Thoracic aorta (tissue), 2 donors: ENCODE data around the gene DPY19L3. TPM values are rescaled to one million over a fixed set of nuclear protein-coding genes. Genes with fewer than 3 reads are reported as not detected.
"Not testable (repeated sequence)": the region's sequence is repeated elsewhere in the genome, so short reads cannot be mapped to it uniquely, and the experiment has no call there.

ENCODE experiments used
- ATAC-seq: fragments of 150-250 bp; one replicate; pipeline ENCODE4 v1.8.0; 2017; ENCODE audit warnings: low read depth; ENCODE audit not compliant: insufficient number of reproducible peaks, low FRiP score
- DNase-seq: peaks from one replicate; pipeline ENCODE4 v3.0.0-alpha.2; 2020; ENCODE audit warnings: low spot score
- H3K27ac ChIP-seq, 2 donors: fragments of 200-600 bp; sonication (generic); 1 replicate in 1 of 2; 2 replicates in 1 of 2; pipeline ENCODE4 v1.5.1; 2016; ENCODE audit warnings: mild to moderate bottlenecking in 2 of 2, moderate library complexity in 2 of 2
- H3K27me3 ChIP-seq: fragments of 200-600 bp; sonication (generic); replicated peaks from 2 replicates; pipeline ENCODE4 v1.6.0; 2016; ENCODE audit warnings: mild to moderate bottlenecking; ENCODE audit not compliant: insufficient read depth
- H3K36me3 ChIP-seq: fragments of 200-600 bp; sonication (generic); one replicate; pipeline ENCODE4 v1.5.1; 2016
- H3K4me1 ChIP-seq, 2 donors: fragments of 200-600 bp; sonication (generic); 1 replicate in 1 of 2; 2 replicates in 1 of 2; pipeline versions ENCODE4 v1.5.1 to v1.6.0; 2016; ENCODE audit warnings: low read depth in 2 of 2, mild to moderate bottlenecking in 1 of 2; ENCODE audit not compliant: control insufficient read depth in 1 of 2
- H3K4me3 ChIP-seq: fragments of 200-600 bp; sonication (generic); 2 replicates; pipeline ENCODE4 v1.5.1; 2016; ENCODE audit warnings: mild to moderate bottlenecking
- H3K9me3 ChIP-seq: fragments of 200-600 bp; sonication (generic); 2 replicates; pipeline ENCODE4 v1.5.1; 2016
- CTCF ChIP-seq: fragments of 200-600 bp; sonication (generic); IDR thresholded peaks from one replicate; pipeline ENCODE4 v1.5.1; 2019; ENCODE audit warnings: antibody characterized with exemption
- total RNA-seq, 2 donors: library from RNA; depleted of rRNA; stranded (reverse); fragments of >200 nt; gene quantifications; one replicate each; pipeline versions ENCODE4 v1.1.0 to v1.2.3, GENCODE V29; 2016

DPY19L3 gene
- total RNA-seq, 2 donors from 2014 or later = 22.1 to 32.9 TPM

GRCh38 chr19:32377088-32377487 is 28.5 kb upstream of the DPY19L3 start:
- H3K36me3 ChIP-seq, H3K4me3 ChIP-seq, DNase-seq, H3K27ac ChIP-seq, ATAC-seq, H3K9me3 ChIP-seq, H3K27me3 ChIP-seq: not testable (repeated sequence)
- H3K4me1 ChIP-seq = peaks cover 3 to 22% of the 10 kb centered on the region in 2 donors
- TF ChIP-seq CTCF = peak; percentile 39

GRCh38 chr19:32380269-32380668 is 25.3 kb upstream of the DPY19L3 start:
- Histone ChIP-seq H3K27ac (no peak overlapping the region), H3K36me3 (peaks cover 9% of the 10 kb centered on the region), H3K4me1 (no peaks in the 10 kb centered on the region), H3K27me3 (no peaks in the 10 kb centered on the region), H3K4me3 (no peak overlapping the region), H3K9me3 (no peaks in the 10 kb centered on the region)
- TF ChIP-seq CTCF = no peak
- no peak for DNase-seq
- no peak for ATAC-seq

GRCh38 chr19:32387701-32388392 is 17.7 kb upstream of the DPY19L3 start:
- ATAC-seq (no peak), DNase-seq (no peak)
- Histone ChIP-seq H3K9me3 (no peaks in the 10 kb centered on the region), H3K27me3 (no peaks in the 10 kb centered on the region), H3K36me3 (peaks cover 4% of the 10 kb centered on the region), H3K4me1 (peaks cover 11 to 15% of the 10 kb centered on the region in 2 donors), H3K27ac (peak overlapping the region; percentile 35 to 47), H3K4me3 (no peak overlapping the region)
- no peak for TF ChIP-seq CTCF

GRCh38 chr19:32388393-32388855 is 17.1 kb upstream of the DPY19L3 start:
- TF ChIP-seq CTCF = no peak
- Histone ChIP-seq H3K4me3 (no peak overlapping the region), H3K9me3 (no peaks in the 10 kb centered on the region), H3K27ac (peak overlapping the region in 1 of 2 donors; percentile 47), H3K4me1 (peaks cover 11 to 15% of the 10 kb centered on the region in 2 donors), H3K36me3 (no peaks in the 10 kb centered on the region), H3K27me3 (no peaks in the 10 kb centered on the region)
- DNase-seq (no peak), ATAC-seq (no peak)

GRCh38 chr19:32392901-32393300 is 12.7 kb upstream of the DPY19L3 start:
- no peaks in the 10 kb centered on the region for H3K9me3 ChIP-seq
- H3K36me3 ChIP-seq = no peaks in the 10 kb centered on the region
- no peak overlapping the region for H3K27ac ChIP-seq
- DNase-seq (no peak), ATAC-seq (no peak)
- H3K4me1 ChIP-seq = peaks cover 6 to 7% of the 10 kb centered on the region in 2 donors
- TF ChIP-seq CTCF = no peak
- H3K27me3 ChIP-seq = no peaks in the 10 kb centered on the region
- no peak overlapping the region for H3K4me3 ChIP-seq
